ENCODE data around the gene NUDCD3. TPM values are rescaled to one million over a fixed set of nuclear protein-coding genes. Genes with fewer than 3 reads are reported as not detected.

Gene NUDCD3
- total and polyA plus RNA-seq, 2 experiments from 2014 or later = 54.7 to 60.8 TPM

DNA sequence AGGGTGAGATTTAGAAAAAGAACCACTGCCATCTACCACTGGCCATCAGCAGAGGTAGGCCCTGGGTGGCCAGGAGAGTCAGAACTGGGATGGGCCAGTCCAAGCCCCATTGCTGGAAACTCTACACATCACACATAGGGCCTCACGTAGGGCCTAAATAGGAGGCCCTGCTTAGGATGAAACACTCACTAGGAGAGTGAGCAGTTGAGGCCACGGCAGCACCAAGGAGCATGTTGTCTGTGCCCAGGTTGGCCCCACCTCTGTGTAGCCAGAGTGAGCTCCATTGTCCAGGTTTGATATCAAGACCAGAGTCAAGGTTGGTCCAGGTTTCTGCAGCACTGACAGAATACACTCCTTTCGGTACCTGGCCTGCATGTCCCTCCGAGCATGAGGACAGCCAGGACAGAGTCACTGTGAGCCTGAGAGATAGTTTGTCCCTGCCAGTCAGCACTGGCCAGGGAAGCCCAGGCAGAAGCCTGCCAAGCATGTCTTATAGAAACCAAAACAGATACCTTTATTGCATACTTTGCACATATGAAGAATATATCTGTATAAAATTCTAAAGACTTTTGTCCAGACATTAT is 87.2 kb downstream of the NUDCD3 start:
- H3K4me3 ChIP-seq = no peak overlapping the region
- H3K4me2 ChIP-seq = no peak overlapping the region
- peaks cover 9% of the 10 kb centered on the region for H4K20me1 ChIP-seq (ENCODE audit: insufficient read depth, poor library complexity, severe bottlenecking)
- H3K9me2 ChIP-seq (replicated peaks; ENCODE audit: insufficient read depth) = no peaks in the 10 kb centered on the region
- H3K36me3 ChIP-seq (replicated peaks; ENCODE audit: insufficient read depth, low read depth) = no peaks in the 10 kb centered on the region
- no peak for DNase-seq (ENCODE audit: low spot score)
- no peaks in the 10 kb centered on the region for H3K4me1 ChIP-seq (ENCODE audit: insufficient read depth)
- H3K27me3 ChIP-seq = no peaks in the 10 kb centered on the region
- TF ChIP-seq, protein P1, sequence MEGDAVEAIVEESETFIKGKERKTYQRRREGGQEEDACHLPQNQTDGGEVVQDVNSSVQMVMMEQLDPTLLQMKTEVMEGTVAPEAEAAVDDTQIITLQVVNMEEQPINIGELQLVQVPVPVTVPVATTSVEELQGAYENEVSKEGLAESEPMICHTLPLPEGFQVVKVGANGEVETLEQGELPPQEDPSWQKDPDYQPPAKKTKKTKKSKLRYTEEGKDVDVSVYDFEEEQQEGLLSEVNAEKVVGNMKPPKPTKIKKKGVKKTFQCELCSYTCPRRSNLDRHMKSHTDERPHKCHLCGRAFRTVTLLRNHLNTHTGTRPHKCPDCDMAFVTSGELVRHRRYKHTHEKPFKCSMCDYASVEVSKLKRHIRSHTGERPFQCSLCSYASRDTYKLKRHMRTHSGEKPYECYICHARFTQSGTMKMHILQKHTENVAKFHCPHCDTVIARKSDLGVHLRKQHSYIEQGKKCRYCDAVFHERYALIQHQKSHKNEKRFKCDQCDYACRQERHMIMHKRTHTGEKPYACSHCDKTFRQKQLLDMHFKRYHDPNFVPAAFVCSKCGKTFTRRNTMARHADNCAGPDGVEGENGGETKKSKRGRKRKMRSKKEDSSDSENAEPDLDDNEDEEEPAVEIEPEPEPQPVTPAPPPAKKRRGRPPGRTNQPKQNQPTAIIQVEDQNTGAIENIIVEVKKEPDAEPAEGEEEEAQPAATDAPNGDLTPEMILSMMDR (IDR thresholded peaks at IDR 0.05; ENCODE audit: poor library complexity) = no peak
- TF ChIP-seq EZH2 (IDR thresholded peaks at IDR 0.05; ENCODE audit: borderline replicate concordance) (no peak), EZH2phosphoT487 (IDR thresholded peaks at IDR 0.05; ENCODE audit: low read depth, severe bottlenecking, unreplicated experiment) (no peak)
- no peak overlapping the region for H3K27ac ChIP-seq
- no peaks in the 10 kb centered on the region for H3K9me3 ChIP-seq (ENCODE audit: low read depth)
- peaks cover 6% of the 10 kb centered on the region for H3K79me2 ChIP-seq
- no peak overlapping the region for H2AFZ ChIP-seq
- WGBS (ENCODE audit: low lambda C conversion rate, missing lambda C conversion rate) = 96% methylated on average over 4 of the region's 4 CpGs

DNA sequence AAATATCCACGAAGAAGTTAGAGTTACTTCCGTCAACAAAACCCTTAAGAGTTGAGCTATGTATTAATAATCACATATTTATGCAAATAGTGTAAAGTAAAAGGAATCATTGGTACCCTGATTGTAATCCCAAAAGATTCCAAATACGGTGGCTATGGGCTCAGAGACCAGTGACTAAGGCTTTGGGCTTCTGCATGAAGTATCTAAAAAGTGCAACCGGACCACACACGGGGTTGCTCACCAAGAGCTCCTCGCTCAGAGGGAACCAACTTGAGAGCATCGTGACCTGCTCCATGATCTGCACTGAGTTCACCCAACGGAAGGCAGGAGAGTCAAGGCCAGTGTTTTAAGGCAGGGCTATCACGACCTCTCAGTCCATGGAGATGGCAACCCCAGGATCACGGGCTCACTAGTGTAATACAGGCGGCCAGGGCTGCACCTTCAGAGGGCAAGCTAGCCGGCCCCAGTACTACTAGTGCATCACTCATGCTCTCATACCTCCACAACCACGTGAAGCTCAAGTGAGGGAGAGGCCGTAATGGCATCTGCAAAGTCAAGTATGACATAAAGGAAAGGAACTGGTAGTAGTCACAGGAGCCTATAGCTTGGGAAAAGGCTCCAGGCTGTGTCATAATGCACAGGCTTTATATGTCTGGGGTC is 87.9 kb downstream of the NUDCD3 start:
- H4K20me1 ChIP-seq (ENCODE audit: insufficient read depth, poor library complexity, severe bottlenecking) = peaks cover 9% of the 10 kb centered on the region
- H2AFZ ChIP-seq = no peak overlapping the region
- H3K4me3 ChIP-seq = no peak overlapping the region
- no peak overlapping the region for H3K4me2 ChIP-seq
- H3K27me3 ChIP-seq = no peaks in the 10 kb centered on the region
- H3K9me3 ChIP-seq (ENCODE audit: low read depth) = no peaks in the 10 kb centered on the region
- no peak for TF ChIP-seq EZH2 (IDR thresholded peaks at IDR 0.05; ENCODE audit: borderline replicate concordance)
- TF ChIP-seq EZH2phosphoT487 (IDR thresholded peaks at IDR 0.05; ENCODE audit: low read depth, severe bottlenecking, unreplicated experiment) = no peak
- TF ChIP-seq, protein P1 (IDR thresholded peaks at IDR 0.05; ENCODE audit: poor library complexity) = no peak
- 98% methylated on average over 14 of the region's 14 CpGs for WGBS (ENCODE audit: low lambda C conversion rate, missing lambda C conversion rate)
- no peak overlapping the region for H3K27ac ChIP-seq
- peaks cover 2% of the 10 kb centered on the region for H3K79me2 ChIP-seq
- no peaks in the 10 kb centered on the region for H3K4me1 ChIP-seq (ENCODE audit: insufficient read depth)
- no peak for DNase-seq (ENCODE audit: low spot score)
- H3K9me2 ChIP-seq (replicated peaks; ENCODE audit: insufficient read depth) = no peaks in the 10 kb centered on the region
- no peaks in the 10 kb centered on the region for H3K36me3 ChIP-seq (replicated peaks; ENCODE audit: insufficient read depth, low read depth)

DNA sequence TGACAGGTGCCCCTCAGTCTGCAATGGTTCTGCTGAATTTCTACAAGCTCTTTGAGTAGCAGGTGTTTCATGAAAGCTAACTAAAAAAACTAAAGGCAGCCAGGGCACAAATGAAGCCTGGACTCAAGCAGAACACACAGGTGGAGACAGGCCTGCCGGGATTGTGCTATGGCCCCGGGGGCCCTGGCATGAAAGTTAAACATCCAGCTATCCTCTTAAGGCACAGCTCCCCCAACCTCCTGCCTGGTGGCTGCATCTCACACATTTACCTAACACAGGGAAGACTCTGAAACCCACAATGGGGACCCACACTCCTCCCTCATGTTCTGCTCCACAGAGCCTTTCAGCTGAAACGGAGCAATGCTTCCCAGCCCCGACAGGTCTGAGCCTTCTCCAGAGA is 88.8 kb downstream of the NUDCD3 start:
- Histone ChIP-seq H3K4me1 (ENCODE audit: insufficient read depth) (no peaks in the 10 kb centered on the region), H3K4me3 (no peak overlapping the region), H2AFZ (no peak overlapping the region), H3K4me2 (no peak overlapping the region), H3K27me3 (no peaks in the 10 kb centered on the region), H3K79me2 (no peaks in the 10 kb centered on the region), H4K20me1 (ENCODE audit: insufficient read depth, poor library complexity, severe bottlenecking) (peaks cover 8% of the 10 kb centered on the region), H3K9me3 (ENCODE audit: low read depth) (no peaks in the 10 kb centered on the region), H3K9me2 (replicated peaks; ENCODE audit: insufficient read depth) (no peaks in the 10 kb centered on the region), H3K27ac (no peak overlapping the region), H3K36me3 (replicated peaks; ENCODE audit: insufficient read depth, low read depth) (no peaks in the 10 kb centered on the region)
- TF ChIP-seq EZH2 (IDR thresholded peaks at IDR 0.05; ENCODE audit: borderline replicate concordance) = no peak
- no peak for TF ChIP-seq EZH2phosphoT487 (IDR thresholded peaks at IDR 0.05; ENCODE audit: low read depth, severe bottlenecking, unreplicated experiment)
- TF ChIP-seq, protein P1 (IDR thresholded peaks at IDR 0.05; ENCODE audit: poor library complexity) = no peak
- WGBS (ENCODE audit: low lambda C conversion rate, missing lambda C conversion rate) = 89% methylated on average over 4 of the region's 4 CpGs
- DNase-seq (ENCODE audit: low spot score) = no peak
